ENCODE measurements around the gene INTS14.
"Not testable (repeated sequence)": the region's sequence is repeated elsewhere in the genome, so short reads cannot be mapped to it uniquely, and the experiment has no call there.

INTS14 gene

GRCh38 chr15:65629548-65629947, 18.6 kb upstream of the INTS14 start:
- DNase-seq: no peak

DNA sequence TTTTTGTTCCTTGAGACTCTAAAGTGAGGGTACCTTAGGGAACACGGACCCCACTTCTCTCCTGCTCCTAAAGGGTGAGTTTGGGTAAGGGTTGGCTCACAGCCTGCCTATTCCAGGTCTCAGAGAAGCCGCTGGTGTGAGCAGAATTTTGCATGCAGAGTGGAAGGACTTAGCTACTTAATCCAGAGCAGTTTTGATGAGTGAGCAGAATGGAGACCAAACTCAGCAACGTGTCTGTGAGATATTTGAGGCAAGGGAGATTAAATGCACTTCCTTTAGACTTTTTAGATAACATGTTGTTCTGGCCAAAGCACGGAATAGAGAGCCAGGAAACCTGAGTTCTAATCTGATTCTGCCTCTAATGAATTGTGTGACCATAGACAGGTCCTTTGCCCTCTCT, 15.9 kb upstream of the INTS14 start:
- no peak for DNase-seq

DNA sequence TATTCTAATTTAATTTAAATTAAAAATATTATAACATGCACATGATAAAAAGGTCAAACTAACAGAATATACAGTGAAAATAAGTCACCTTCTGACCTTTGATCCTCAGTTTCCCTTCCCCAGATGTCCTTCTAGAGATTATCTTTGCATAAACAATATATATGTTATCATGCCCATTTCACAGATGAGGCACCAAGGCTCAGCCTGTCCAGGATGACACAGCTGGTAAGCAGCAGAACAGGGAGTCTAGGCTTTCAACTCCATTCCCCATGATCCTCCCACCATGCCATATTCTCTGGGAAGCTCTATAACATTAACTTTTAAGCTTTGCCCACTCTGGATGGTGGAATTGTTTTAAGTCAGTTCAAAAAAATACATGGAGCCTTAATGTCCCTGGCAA, 12.2 kb upstream of the INTS14 start:
- DNase-seq: no peak

DNA sequence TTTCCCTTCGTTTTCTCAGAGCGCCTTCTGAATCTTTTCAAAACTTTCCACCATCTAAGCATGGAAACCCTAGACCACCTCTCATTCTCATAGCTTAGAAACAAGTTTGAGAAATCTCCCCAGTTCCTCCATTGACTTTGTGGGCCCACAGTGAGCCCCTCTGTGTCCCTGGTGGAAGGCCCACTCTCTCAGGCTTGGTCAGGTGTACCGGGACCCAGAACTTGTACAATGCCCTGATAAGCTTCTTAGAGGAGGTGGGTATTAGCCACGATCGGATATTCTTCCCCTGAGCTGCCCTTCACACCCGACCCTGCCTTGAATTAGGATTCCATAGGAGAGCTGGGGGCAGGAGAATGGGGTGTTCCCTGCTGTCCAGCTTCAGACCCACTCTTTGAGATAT, 10.7 kb upstream of the INTS14 start, which contains the start of gene SLC24A1:
TSS of gene SLC24A1 (plus strand) at position 301 of the 400 bp plus-strand sequence. CDS start 2,143 bp downstream, outside the sequence.
- no peak for DNase-seq

- DNase-seq: no peak
These were observed 9.9 kb upstream of the INTS14 start for GRCh38 chr15:65620833-65621232.

- no peak for DNase-seq
These were observed 8.8 kb upstream of the INTS14 start for GRCh38 chr15:65619626-65620290.

GRCh38 chr15:65618560-65619109, 7.7 kb upstream of the INTS14 start:
- no peak for DNase-seq

GRCh38 chr15:65615887-65616286, 5.0 kb upstream of the INTS14 start:
- not testable (repeated sequence) for DNase-seq

GRCh38 chr15:65612949-65613744, 2.2 kb upstream of the INTS14 start:
- no peak for DNase-seq

DNA sequence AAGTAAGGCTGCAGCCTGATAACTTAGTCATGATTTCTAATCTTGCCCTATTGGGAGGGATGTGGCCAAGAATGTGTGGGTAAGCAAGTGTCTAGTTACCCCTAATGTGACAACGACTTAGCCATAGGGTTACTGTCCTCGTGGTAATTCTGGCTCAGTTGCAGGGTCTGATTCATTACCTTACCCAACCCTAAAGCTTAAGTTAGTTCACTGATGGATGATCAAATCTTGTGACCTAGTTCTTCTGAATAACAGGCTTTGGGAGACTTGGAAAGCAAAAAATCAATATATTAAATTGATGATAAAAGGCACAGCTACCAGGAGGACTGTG, 1.6 kb upstream of the INTS14 start:
- no peak for DNase-seq

DNA sequence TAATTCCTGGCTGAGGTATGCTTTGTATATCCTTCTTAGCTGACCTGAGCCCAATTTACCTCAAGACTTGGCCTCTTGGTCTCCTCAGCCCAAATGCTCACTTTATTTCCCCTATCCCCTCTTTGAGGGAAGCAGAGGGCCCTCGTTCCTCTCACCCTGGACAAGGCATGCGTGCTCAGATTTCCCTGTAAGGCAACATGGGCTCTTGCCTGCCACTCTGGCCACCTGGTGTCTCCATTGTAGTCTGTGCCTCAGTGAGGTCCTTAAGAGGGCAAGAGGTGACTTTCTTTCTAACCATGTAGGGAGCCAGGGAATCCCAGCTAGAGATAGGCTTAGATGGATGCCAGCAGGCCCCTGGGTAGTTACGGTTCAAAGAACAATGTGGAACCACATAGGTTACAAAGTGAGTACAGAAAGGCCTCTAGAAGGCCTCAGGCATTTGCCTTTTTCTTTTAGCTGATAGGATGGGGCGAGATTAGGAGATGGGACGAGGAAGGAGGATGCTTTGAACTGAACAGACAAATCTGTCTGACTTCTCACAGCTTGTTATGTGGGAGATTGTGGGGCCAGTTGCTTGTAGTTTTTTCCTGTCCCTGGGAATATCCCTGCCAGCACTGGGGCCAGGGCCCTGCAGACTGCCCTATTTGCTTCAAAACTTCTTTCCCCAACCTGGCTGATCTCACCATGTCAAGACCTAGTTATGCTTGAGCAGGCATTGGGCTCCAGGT, 1.1 kb upstream of the INTS14 start:
- DNase-seq: no peak

DNA sequence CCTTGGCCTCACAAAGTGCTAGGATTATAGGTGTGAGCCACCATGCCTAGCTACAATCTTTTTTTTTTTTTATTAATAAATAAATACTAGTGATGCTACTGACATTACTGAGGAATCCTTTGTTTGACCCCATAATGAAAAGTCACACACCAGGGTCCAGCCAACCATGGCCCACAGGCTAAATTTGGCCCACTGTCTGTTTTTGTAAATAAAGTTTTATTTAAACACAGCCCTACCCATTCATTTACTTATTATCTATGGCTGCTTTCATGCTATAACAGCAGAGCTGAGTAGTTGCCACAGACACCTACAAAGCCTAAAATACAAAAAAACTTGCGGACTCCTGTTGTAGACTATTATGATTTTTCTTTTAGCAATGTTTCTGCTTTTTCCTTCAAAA, 7.4 kb downstream of the INTS14 start:
- no peak for DNase-seq

DNA sequence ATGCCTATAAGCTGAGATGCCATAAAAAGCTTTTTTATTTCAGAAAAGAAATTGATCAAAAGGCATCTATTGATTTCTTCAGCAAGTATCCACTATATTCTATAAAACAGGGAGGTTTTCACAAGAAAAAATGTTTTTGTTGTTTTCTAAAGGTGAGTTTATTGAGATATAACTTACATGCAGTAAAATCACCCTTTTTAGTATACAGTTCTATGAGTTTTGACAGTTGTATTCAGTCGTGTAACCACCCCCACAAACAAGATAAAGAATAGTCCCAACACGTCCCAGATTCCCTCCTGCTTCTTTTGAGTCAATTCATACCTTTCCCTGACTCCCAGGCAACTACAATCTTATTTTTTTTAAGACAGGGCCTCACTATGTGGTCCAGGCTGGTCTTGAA, 7.8 kb downstream of the INTS14 start:
- DNase-seq: no peak

DNA sequence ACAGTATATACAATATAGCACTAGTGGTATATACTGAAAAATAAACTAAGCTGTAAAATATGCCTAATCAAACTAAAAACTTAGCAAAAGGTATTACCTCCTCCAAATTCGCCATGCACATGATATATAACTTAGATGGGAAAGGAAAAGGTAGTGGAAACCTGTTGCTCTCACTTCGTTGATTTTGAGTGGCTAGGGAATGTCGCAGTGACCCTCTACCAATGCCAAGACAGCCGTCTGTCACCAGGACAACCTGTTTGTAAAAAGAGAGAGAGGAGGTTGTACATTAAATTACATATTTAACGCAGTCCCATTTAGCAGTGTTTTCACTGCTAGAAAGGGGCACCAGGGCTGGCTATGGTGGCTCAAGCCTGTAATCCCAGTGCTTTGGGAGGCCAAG, 11.3 kb downstream of the INTS14 start:
- DNase-seq: no peak

GRCh38 chr15:65598468-65598867, 12.5 kb downstream of the INTS14 start:
- DNase-seq: no peak

- no peak for DNase-seq
These were observed 15.0 kb downstream of the INTS14 start for GRCh38 chr15:65595960-65596359.

GRCh38 chr15:65587094-65587493, 23.8 kb downstream of the INTS14 start:
- DNase-seq: no peak

DNA sequence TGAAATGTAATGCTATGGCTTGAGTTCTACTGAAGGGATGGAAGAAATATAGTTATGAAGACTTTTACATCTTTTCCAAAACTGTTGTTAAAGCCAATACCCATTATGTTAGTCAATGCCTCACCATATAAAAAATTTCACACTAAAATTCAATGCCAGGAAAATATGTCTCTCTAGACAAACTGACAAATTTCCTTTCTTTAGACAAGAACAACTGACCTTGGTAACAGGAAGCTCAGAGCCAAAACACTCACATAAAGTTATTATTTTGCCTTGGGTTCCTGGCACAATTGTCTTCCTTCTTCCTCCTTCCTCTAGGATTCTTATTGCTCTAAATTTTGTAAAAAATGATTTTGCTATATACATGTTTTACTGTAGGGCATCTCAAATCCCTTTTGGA, 26.7 kb downstream of the INTS14 start:
- DNase-seq: no peak

DNA sequence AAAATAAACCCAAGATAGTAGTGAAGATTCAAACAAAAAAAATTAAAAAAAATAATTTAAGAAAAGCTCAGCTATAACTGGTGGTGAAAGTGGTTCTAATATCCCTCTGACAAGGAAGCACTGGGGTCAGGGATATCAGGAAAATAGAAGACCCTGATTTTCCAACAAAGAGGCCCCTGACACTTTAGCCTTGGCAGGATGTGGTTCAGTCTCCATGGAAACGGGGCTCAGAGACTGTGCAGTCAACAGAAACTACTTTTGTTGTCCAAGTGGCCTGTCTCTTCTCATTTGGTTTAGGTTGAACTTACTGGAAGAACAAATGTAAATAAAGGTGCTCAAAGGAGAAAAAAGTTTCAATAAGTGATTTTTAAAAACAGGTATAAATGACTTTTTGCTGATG, 27.2 kb downstream of the INTS14 start:
- no peak for DNase-seq

DNA sequence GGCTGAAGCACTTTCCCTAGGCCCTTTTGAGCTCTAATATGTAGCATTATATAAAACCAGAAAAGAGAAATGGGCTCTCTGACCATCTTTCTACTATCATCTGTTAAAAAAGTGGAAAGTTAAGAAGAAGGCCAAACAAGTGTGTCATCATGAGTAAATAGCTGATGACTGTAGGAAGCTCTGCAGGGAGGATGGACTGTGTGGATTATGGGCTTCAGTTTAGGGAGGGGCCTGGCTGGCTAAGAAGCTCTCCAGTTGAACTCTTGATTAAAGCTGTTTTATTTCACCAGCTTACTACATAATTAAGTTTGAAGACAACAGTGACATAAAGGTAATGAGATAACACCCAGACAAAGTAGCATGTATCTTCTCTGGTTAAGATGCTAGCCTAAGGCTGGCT, 30.6 kb downstream of the INTS14 start:
- DNase-seq: no peak

- DNase-seq: no peak
These were observed 31.2 kb downstream of the INTS14 start for GRCh38 chr15:65579762-65580161.

- no peak for DNase-seq
These were observed 31.8 kb downstream of the INTS14 start for GRCh38 chr15:65578904-65579728.
